Thyroid gland (tissue), 4 donors: ENCODE results near the gene STRN3. TPM values are rescaled to one million over a fixed set of nuclear protein-coding genes. Genes with fewer than 3 reads are reported as not detected.
"Not testable (repeated sequence)": the region's sequence is repeated elsewhere in the genome, so short reads cannot be mapped to it uniquely, and the experiment has no call there.

ENCODE experiments used
- DNase-seq, 2 donors: peaks; one replicate each; pipeline ENCODE4 v3.0.0-alpha.2; 2019
- H3K27ac ChIP-seq, 3 donors: fragments of 200-600 bp; sonication (generic); 1 replicate in 2 of 3; 2 replicates in 1 of 3; pipeline ENCODE4 v1.5.1; 2016 to 2019; ENCODE audit warnings: mild to moderate bottlenecking in 1 of 3, moderate library complexity in 1 of 3
- H3K27me3 ChIP-seq: fragments of 200-600 bp; sonication (generic); one replicate; pipeline ENCODE4 v1.5.1; 2019
- H3K36me3 ChIP-seq, 2 donors: fragments of 200-600 bp; sonication (generic); one replicate each; pipeline ENCODE4 v1.5.1; 2016 to 2019
- H3K4me1 ChIP-seq, 2 donors: fragments of 200-600 bp; sonication (generic); one replicate each; pipeline ENCODE4 v1.5.1; 2017 to 2019
- H3K4me3 ChIP-seq, 3 donors: fragments of 200-600 bp; sonication (generic); replicated peaks in 1 of 3; 1 replicate in 2 of 3; 2 replicates in 1 of 3; pipeline ENCODE4 v1.5.1; 2016; ENCODE audit warnings: mild to moderate bottlenecking in 1 of 3
- H3K9me3 ChIP-seq: fragments of 200-600 bp; sonication (generic); one replicate; pipeline ENCODE4 v1.5.1; 2017
- POLR2A ChIP-seq, 2 donors: fragments of 450-650 bp; IDR thresholded peaks; one replicate each; pipeline ENCODE4 v1.6.1; 2017; ENCODE audit warnings: antibody characterized with exemption in 2 of 2, mild to moderate bottlenecking in 2 of 2, moderate library complexity in 1 of 2
- WGBS, 2 donors: methylation state at CpG; one replicate each; pipeline ENCODE4 v1.1.5; 2017; 5-methylcytosine and 5-hydroxymethylcytosine counted together
- intact Hi-C: fragments of 100-400 bp; cut with DNase I; formaldehyde crosslinking; loops from one replicate; pipeline ENCODE4 v1.15.1; 2023
- total RNA-seq, 4 donors: library from RNA; depleted of rRNA; stranded (reverse); fragments of >200 nt; gene quantifications; one replicate each; pipeline ENCODE4 v1.2.3, GENCODE V29; 2016
- TF ChIP-seq, protein P1 (sequence below), 6 experiments: fragments of 200-600 bp in 3 of 6; fragments of 450-650 bp in 3 of 6; sonication (generic) in 3 of 6; IDR thresholded peaks; one replicate each; pipeline ENCODE4 v1.5.1; 2016 to 2019; ENCODE audit warnings: antibody characterized with exemption in 6 of 6, mild to moderate bottlenecking in 2 of 6, inconsistent platforms in 1 of 6, moderate library complexity in 1 of 6

The STRN3 gene
- total RNA-seq, 4 donors from 2014 or later: 46.3 to 77.5 (median 53.6) TPM

DNA sequence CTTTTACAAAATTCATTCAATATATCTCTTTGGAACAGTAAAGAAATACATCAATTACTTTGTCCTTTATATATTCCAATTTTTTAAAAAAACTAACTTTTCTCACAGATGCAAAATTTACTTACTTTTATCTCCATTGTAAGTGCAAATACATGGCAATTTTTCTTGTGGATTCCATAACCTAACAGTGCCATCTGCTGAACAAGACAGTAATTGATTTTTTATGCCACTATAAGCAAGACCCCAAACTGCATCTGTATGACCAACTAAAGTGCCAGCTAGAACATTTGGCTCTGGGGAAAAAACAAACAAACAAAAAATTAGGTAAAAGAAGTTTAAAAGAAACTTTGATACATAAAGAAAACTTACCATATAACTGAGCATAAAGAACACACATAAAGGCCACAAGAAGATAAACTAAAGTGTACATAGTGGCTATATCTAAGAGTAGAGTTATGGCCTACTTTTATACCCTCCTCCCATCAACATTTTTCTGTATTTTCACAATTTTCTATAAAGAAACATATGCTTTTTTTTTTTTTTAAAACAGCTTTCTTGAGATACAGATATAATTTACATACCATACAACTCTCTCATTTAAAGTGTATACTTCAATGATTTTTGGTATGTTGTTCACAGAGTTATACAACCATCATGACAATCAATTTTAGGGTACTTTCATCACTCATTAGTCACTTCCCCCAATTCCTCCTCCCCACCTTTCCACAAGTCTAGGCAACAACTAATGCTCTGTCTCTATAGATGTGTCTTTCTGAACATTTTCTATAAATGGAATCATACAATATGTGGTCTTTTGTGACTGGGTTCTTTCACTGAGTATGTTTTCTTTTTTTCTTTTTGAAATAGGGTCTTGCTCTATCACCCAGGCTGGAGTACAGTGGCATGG lies 119.2 kb downstream of the STRN3 start:
- Histone ChIP-seq H3K9me3 (no peaks in the 10 kb centered on the region), H3K4me3 (no peak overlapping the region), H3K4me1 (no peaks in the 10 kb centered on the region), H3K27ac (no peak overlapping the region), H3K36me3 (peaks cover 0 to 4% of the 10 kb centered on the region in 2 donors), H3K27me3 (no peaks in the 10 kb centered on the region)
- intact Hi-C loops: no loop called here
- DNase-seq: no peak
- TF ChIP-seq POLR2A (IDR thresholded peaks at IDR 0.05): no peak
- TF ChIP-seq, protein P1, sequence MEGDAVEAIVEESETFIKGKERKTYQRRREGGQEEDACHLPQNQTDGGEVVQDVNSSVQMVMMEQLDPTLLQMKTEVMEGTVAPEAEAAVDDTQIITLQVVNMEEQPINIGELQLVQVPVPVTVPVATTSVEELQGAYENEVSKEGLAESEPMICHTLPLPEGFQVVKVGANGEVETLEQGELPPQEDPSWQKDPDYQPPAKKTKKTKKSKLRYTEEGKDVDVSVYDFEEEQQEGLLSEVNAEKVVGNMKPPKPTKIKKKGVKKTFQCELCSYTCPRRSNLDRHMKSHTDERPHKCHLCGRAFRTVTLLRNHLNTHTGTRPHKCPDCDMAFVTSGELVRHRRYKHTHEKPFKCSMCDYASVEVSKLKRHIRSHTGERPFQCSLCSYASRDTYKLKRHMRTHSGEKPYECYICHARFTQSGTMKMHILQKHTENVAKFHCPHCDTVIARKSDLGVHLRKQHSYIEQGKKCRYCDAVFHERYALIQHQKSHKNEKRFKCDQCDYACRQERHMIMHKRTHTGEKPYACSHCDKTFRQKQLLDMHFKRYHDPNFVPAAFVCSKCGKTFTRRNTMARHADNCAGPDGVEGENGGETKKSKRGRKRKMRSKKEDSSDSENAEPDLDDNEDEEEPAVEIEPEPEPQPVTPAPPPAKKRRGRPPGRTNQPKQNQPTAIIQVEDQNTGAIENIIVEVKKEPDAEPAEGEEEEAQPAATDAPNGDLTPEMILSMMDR (IDR thresholded peaks at IDR 0.05): peak in 3 of 6 experiments; percentile 33 to 41 (median 37)

DNA sequence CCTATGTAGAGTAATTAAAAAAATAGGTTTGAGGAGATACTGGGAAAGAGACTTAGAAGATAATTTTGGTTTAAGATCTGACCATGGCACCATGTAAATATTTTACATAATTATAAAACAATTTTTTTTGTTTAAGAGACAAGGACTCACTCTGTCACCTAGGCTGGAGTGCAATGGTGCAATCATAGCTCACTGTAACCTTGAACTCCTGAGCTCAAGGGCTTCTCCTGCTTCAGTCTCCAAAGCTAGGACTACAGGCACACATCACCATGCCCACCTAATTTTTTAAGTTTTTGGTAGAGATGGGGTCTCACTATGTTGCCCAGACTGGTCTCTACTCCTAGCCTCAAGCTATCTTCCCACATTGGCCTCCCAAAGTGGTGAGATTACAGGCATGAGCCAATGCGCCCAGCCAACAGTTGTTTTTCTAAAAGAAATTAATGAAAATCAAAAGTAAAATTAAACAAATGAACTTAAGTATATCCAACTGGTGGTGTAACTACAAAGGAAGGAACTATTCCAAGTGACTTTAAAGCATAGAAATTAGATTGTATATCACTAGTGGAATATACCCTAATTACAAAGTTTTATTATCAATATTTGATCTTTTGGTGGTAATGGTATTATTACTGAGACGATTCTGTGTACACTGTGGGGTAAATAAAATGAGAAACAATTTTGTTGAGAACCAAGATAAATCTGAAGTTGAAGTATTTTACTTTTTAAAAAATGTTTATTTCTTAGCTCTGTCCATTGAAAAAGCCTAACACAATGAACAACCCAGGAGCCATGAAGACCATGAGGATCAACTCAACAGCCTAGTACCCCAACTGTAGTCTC lies 122.7 kb downstream of the STRN3 start:
- no peak for DNase-seq
- no peak overlapping the region for H3K4me3 ChIP-seq
- TF ChIP-seq, protein P1 (IDR thresholded peaks at IDR 0.05): no peak
- no peak for TF ChIP-seq POLR2A (IDR thresholded peaks at IDR 0.05)
- no peak overlapping the region for H3K27ac ChIP-seq
- H3K27me3 ChIP-seq: no peaks in the 10 kb centered on the region
- H3K36me3 ChIP-seq: no peaks in the 10 kb centered on the region
- intact Hi-C loops: no loop called here
- H3K4me1 ChIP-seq: no peaks in the 10 kb centered on the region
- WGBS, 2 donors: 97 to 98% methylated on average over 2 of the region's 2 CpGs
- no peaks in the 10 kb centered on the region for H3K9me3 ChIP-seq

DNA sequence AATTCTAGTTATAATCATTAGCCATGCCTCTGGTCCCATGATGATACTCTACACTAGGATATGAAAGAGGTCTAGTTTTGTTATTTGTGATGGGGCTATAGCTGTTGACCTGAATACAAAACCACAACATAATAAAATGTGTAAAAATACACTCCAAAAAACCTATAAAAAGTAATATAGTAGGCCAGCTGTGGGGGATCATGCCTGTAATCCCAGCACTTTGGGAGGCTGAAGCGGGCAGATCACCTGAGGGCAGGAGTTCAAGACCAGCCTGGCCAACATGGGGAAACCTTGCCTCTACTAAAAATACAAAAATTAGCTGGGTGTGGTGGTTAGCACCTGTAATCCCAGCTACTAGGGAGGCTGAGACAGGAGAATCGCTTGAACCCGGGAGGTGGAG lies 129.1 kb downstream of the STRN3 start:
- H3K4me3 ChIP-seq, H3K4me1 ChIP-seq, H3K27ac ChIP-seq, H3K9me3 ChIP-seq, DNase-seq, H3K27me3 ChIP-seq, H3K36me3 ChIP-seq, intact Hi-C loops: not testable (repeated sequence)
- 64 to 98% methylated on average over 3 of the region's 3 CpGs for WGBS, 2 donors

DNA sequence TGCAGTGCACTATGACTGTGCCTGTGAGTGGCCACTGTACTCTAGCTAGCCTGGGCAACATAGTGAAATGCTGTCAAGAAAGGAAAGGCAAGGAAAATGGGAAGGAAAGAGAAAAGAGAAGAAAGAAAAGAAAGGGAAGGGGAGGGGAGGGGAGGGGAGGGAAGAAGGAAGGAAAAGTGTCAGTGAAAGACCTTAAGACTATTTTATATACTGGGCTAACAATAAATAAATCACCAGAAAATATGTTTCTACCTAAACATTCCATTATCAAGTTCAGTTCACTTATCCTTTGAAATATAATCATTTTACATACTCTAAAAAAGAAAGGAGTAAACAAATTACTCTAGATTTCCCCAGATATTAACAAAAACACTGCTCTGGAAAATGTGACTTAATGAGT lies 129.7 kb downstream of the STRN3 start:
- TF ChIP-seq, protein P1 (IDR thresholded peaks at IDR 0.05): no peak
- TF ChIP-seq POLR2A (IDR thresholded peaks at IDR 0.05): no peak
- intact Hi-C loops: no loop called here
- H3K27ac ChIP-seq: no peak overlapping the region

DNA sequence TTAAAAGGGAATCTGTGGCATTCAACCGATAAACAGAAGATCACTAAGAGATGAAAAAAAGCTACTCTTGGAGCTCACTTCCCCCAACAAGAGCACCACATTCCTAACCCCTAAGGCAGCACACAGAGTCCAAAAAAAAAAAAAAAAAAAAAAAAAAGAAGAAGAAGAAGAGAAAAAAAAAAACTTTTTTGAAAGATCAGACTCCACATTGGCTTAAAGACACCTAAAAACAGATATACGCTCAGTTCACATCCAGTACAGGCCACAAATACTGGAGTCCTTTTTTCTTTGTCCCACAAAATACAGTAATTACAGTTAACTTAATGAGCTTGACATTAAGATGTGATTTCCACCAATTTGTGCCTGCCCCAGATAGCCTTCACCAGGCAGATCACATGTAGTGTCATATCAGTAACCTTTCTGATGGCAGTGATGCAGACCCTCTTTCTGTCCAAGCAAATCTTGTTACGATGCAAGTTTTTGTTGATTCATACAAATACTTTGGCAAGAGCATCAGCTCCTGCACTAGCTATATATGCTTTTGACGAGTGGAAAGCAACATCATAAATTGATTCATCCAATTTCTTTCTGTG lies 131.2 kb downstream of the STRN3 start:
- TF ChIP-seq, protein P1 (IDR thresholded peaks at IDR 0.05): no peak
- no peak for TF ChIP-seq POLR2A (IDR thresholded peaks at IDR 0.05)
- Histone ChIP-seq H3K4me1 (no peaks in the 10 kb centered on the region), H3K27ac (no peak overlapping the region), H3K4me3 (no peak overlapping the region), H3K9me3 (no peaks in the 10 kb centered on the region), H3K36me3 (peaks cover 0 to 9% of the 10 kb centered on the region in 2 donors), H3K27me3 (no peaks in the 10 kb centered on the region)
- no peak for DNase-seq
- intact Hi-C loops: no loop called here
- WGBS, 2 donors: 91 to 93% methylated on average over 4 of the region's 4 CpGs

More for the DNA sequence above, 129.7 kb downstream of the STRN3 start:
- no peaks in the 10 kb centered on the region for H3K27me3 ChIP-seq
- H3K4me3 ChIP-seq: no peak overlapping the region
- no peaks in the 10 kb centered on the region for H3K4me1 ChIP-seq
- no peak for DNase-seq
- H3K36me3 ChIP-seq: peaks cover 0 to 9% of the 10 kb centered on the region in 2 donors
- H3K9me3 ChIP-seq: no peaks in the 10 kb centered on the region
